HAP-1 (cell line): ENCODE measurements around the gene DCANP1.

Experiments
- DNase-seq, 2 experiments: peaks; one replicate each; pipeline ENCODE4 v3.0.0-alpha.2; 2016 to 2020; ENCODE audit warnings: low spot score in 2 of 2
- H3K27me3 ChIP-seq: fragments of 250-450 bp; sonication (Bioruptor Pico); 2 replicates; pipeline ENCODE4 v1.5.1; 2020; ENCODE audit warnings: low read depth, mild to moderate bottlenecking, moderate library complexity
- H3K36me3 ChIP-seq: fragments of 250-450 bp; sonication (Bioruptor Pico); replicated peaks from 2 replicates; pipeline ENCODE4 v1.5.1; 2020; ENCODE audit warnings: mild to moderate bottlenecking
- H3K4me1 ChIP-seq: fragments of 250-450 bp; sonication (Bioruptor Pico); 2 replicates; pipeline ENCODE4 v1.5.1; 2020; ENCODE audit warnings: mild to moderate bottlenecking
- H3K4me3 ChIP-seq: fragments of 250-450 bp; sonication (Bioruptor Pico); 2 replicates; pipeline ENCODE4 v1.5.1; 2020; ENCODE audit warnings: mild to moderate bottlenecking, moderate library complexity
- H3K9me3 ChIP-seq: fragments of 250-450 bp; sonication (Bioruptor Pico); 2 replicates; pipeline ENCODE4 v1.5.1; 2020; ENCODE audit warnings: mild to moderate bottlenecking, moderate library complexity
- in situ Hi-C: fragments of 300-500 bp; cut with MboI; formaldehyde crosslinking; loops from 3 replicates; pipeline ENCODE4 v1.14.3; 2020; ENCODE audit warnings: low sequenced_read_pairs, inconsistent platforms, mixed read lengths

Gene DCANP1

GRCh38 chr5:135437796-135438560, 9.2 kb downstream of the DCANP1 start:
- Histone ChIP-seq H3K27me3 (no peaks in the 10 kb centered on the region), H3K4me3 (no peak overlapping the region), H3K9me3 (no peaks in the 10 kb centered on the region), H3K36me3 (no peaks in the 10 kb centered on the region), H3K4me1 (no peaks in the 10 kb centered on the region)
- DNase-seq, result no peak
- in situ Hi-C loops, result no loop called here

- Histone ChIP-seq H3K36me3 (no peaks in the 10 kb centered on the region), H3K27me3 (no peaks in the 10 kb centered on the region), H3K9me3 (no peaks in the 10 kb centered on the region), H3K4me3 (no peak overlapping the region), H3K4me1 (no peaks in the 10 kb centered on the region)
- in situ Hi-C loops, result no loop called here
- DNase-seq, result no peak
Observed at GRCh38 chr5:135437422-135437795, 9.7 kb downstream of the DCANP1 start.

- H3K9me3 ChIP-seq, result no peaks in the 10 kb centered on the region
- in situ Hi-C loops, result no loop called here
Observed at GRCh38 chr5:135436951-135437418, 10.2 kb downstream of the DCANP1 start.

GRCh38 chr5:135435467-135436330, 11.4 kb downstream of the DCANP1 start:
- Histone ChIP-seq H3K4me1 (no peaks in the 10 kb centered on the region), H3K27me3 (no peaks in the 10 kb centered on the region), H3K4me3 (no peak overlapping the region), H3K9me3 (no peaks in the 10 kb centered on the region), H3K36me3 (no peaks in the 10 kb centered on the region)
- in situ Hi-C loops, result no loop called here
- no peak for DNase-seq

More at GRCh38 chr5:135436951-135437418, 10.2 kb downstream of the DCANP1 start:
- Histone ChIP-seq H3K36me3 (no peaks in the 10 kb centered on the region), H3K27me3 (no peaks in the 10 kb centered on the region), H3K4me1 (no peaks in the 10 kb centered on the region), H3K4me3 (no peak overlapping the region)
- DNase-seq, result no peak

- H3K4me1 ChIP-seq, result no peaks in the 10 kb centered on the region
- in situ Hi-C loops, result no loop called here
Observed at GRCh38 chr5:135434591-135435466, 12.3 kb downstream of the DCANP1 start.

GRCh38 chr5:135433681-135434426, 13.3 kb downstream of the DCANP1 start:
- DNase-seq, result no peak
- H3K4me3 ChIP-seq, result no peak overlapping the region
- H3K4me1 ChIP-seq, result no peaks in the 10 kb centered on the region
- H3K27me3 ChIP-seq, result no peaks in the 10 kb centered on the region
- no peaks in the 10 kb centered on the region for H3K9me3 ChIP-seq
- in situ Hi-C loops, result no loop called here
- H3K36me3 ChIP-seq, result no peaks in the 10 kb centered on the region

More at GRCh38 chr5:135434591-135435466, 12.3 kb downstream of the DCANP1 start:
- no peaks in the 10 kb centered on the region for H3K36me3 ChIP-seq
- H3K4me3 ChIP-seq, result no peak overlapping the region
- H3K9me3 ChIP-seq, result no peaks in the 10 kb centered on the region
- no peaks in the 10 kb centered on the region for H3K27me3 ChIP-seq
- DNase-seq, result no peak

- H3K4me3 ChIP-seq, result no peak overlapping the region
- H3K4me1 ChIP-seq, result no peaks in the 10 kb centered on the region
- DNase-seq, result no peak
- no peaks in the 10 kb centered on the region for H3K9me3 ChIP-seq
- in situ Hi-C loops, result no loop called here
- H3K27me3 ChIP-seq, result no peaks in the 10 kb centered on the region
- no peaks in the 10 kb centered on the region for H3K36me3 ChIP-seq
Observed at GRCh38 chr5:135432113-135432512, 15.0 kb downstream of the DCANP1 start.

GRCh38 chr5:135430135-135430437, 17.1 kb downstream of the DCANP1 start:
- no peaks in the 10 kb centered on the region for H3K36me3 ChIP-seq
- H3K9me3 ChIP-seq, result no peaks in the 10 kb centered on the region
- in situ Hi-C loops, result no loop called here
- no peak overlapping the region for H3K4me3 ChIP-seq
- no peaks in the 10 kb centered on the region for H3K4me1 ChIP-seq
- no peak for DNase-seq
- H3K27me3 ChIP-seq, result no peaks in the 10 kb centered on the region

- H3K9me3 ChIP-seq, result no peaks in the 10 kb centered on the region
Observed at GRCh38 chr5:135429301-135430134, 17.6 kb downstream of the DCANP1 start.

GRCh38 chr5:135428586-135428985, 18.6 kb downstream of the DCANP1 start:
- no peaks in the 10 kb centered on the region; the same call in 1 of the 2 replicates for H3K27me3 ChIP-seq
- H3K9me3 ChIP-seq, result no peaks in the 10 kb centered on the region
- in situ Hi-C loops, result no loop called here
- no peak overlapping the region for H3K4me3 ChIP-seq
- no peak for DNase-seq
- no peaks in the 10 kb centered on the region for H3K36me3 ChIP-seq
- no peaks in the 10 kb centered on the region for H3K4me1 ChIP-seq

More at GRCh38 chr5:135429301-135430134, 17.6 kb downstream of the DCANP1 start:
- no peak overlapping the region for H3K4me3 ChIP-seq
- H3K27me3 ChIP-seq, result no peaks in the 10 kb centered on the region
- H3K4me1 ChIP-seq, result no peaks in the 10 kb centered on the region
- no peaks in the 10 kb centered on the region for H3K36me3 ChIP-seq
- DNase-seq, result peak in 1 of 2 experiments; percentile 40
- in situ Hi-C loops, result no loop called here

GRCh38 chr5:135426102-135427082, 20.8 kb downstream of the DCANP1 start:
- Histone ChIP-seq H3K9me3 (no peaks in the 10 kb centered on the region), H3K4me1 (no peaks in the 10 kb centered on the region), H3K36me3 (no peaks in the 10 kb centered on the region), H3K27me3 (peaks cover 3% of the 10 kb centered on the region), H3K4me3 (no peak overlapping the region)
- peak; percentile 52 to 54 for DNase-seq
- in situ Hi-C loops, result no loop called here
